Activated CD4-positive, alpha-beta T cell treated with anti-CD3 and anti-CD28 coated beads, Interleukin-2, amount 50 U/mL, for 1 hour (primary cell): ENCODE data around the gene TLL1.

ENCODE experiments used
- DNase-seq: peaks from one replicate; pipeline ENCODE4 v3.0.0-alpha.2; 2020

Gene TLL1

GRCh38 chr4:165982934-165983333, 109.9 kb downstream of the TLL1 start:
- no peak for DNase-seq

GRCh38 chr4:165986956-165987698, 114.1 kb downstream of the TLL1 start:
- no peak for DNase-seq

GRCh38 chr4:165991325-165992180, 118.5 kb downstream of the TLL1 start:
- DNase-seq, result no peak

- no peak for DNase-seq
Measured at GRCh38 chr4:165992283-165992682, 119.2 kb downstream of the TLL1 start.

GRCh38 chr4:165994701-165995100, 121.7 kb downstream of the TLL1 start:
- no peak for DNase-seq

GRCh38 chr4:166003811-166004210, 130.8 kb downstream of the TLL1 start:
- DNase-seq, result no peak

GRCh38 chr4:166006217-166006616, 133.2 kb downstream of the TLL1 start:
- DNase-seq, result no peak

GRCh38 chr4:166008510-166008909, 135.5 kb downstream of the TLL1 start:
- DNase-seq, result no peak

GRCh38 chr4:166012129-166013030, 139.3 kb downstream of the TLL1 start:
- no peak for DNase-seq

- no peak for DNase-seq
Measured at GRCh38 chr4:166014411-166014810, 141.4 kb downstream of the TLL1 start.

GRCh38 chr4:166017804-166018203, 144.8 kb downstream of the TLL1 start:
- DNase-seq, result no peak

- no peak for DNase-seq
Measured at GRCh38 chr4:166019441-166020220, 146.6 kb downstream of the TLL1 start.

GRCh38 chr4:166021617-166022016, 148.6 kb downstream of the TLL1 start:
- DNase-seq, result no peak

GRCh38 chr4:166034965-166035364, 161.9 kb downstream of the TLL1 start:
- no peak for DNase-seq

GRCh38 chr4:166039822-166040221, 166.8 kb downstream of the TLL1 start:
- DNase-seq, result no peak

GRCh38 chr4:166042510-166043055, 169.5 kb downstream of the TLL1 start:
- DNase-seq, result no peak

GRCh38 chr4:166043801-166044200, 170.8 kb downstream of the TLL1 start:
- no peak for DNase-seq

GRCh38 chr4:166044871-166045270, 171.8 kb downstream of the TLL1 start:
- DNase-seq, result no peak

GRCh38 chr4:166045457-166045856, 172.4 kb downstream of the TLL1 start:
- no peak for DNase-seq

- DNase-seq, result no peak
Measured at GRCh38 chr4:166049036-166049435, 176.0 kb downstream of the TLL1 start.

GRCh38 chr4:166064721-166065120, 191.7 kb downstream of the TLL1 start:
- DNase-seq, result no peak

GRCh38 chr4:166065324-166065723, 192.3 kb downstream of the TLL1 start:
- no peak for DNase-seq
